ENCODE data around the gene CNTNAP5. TPM values are rescaled to one million over a fixed set of nuclear protein-coding genes. Genes with fewer than 3 reads are reported as not detected.

CNTNAP5 gene
- total RNA-seq, 1 experiment from 2014 or later, result not detected

DNA sequence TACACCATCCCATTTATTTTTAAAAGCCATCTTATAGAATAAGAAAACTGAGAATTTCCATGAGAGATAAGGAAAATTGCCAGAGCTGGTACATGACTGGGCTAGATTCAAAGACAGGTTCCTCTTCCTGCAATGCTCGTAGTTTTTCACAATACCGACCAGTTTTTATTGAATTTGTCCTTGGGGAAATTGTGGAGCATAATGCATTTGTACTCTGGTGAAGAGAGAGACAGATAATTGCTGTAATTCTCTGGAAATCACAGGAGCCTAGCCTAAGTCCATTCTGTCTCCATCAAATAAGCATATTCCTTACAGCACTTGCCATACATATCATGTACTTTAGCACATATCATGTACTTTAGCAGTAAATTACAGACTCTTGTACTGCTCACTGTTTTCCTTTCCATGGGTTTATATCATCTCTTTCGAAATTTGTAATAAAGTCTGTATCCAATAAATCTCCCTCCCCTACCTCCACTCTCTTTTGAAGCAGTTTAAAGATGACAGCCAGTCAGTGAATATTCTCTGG lies 355.2 kb downstream of the CNTNAP5 start:
- H3K36me3 ChIP-seq (ENCODE audit: insufficient read depth, low read length, poor library complexity, severe bottlenecking), result no peaks in the 10 kb centered on the region
- DNase-seq (ENCODE audit: low spot score), result no peak
- TF ChIP-seq EZH2 (IDR thresholded peaks at IDR 0.05; ENCODE audit: borderline replicate concordance, low read depth, low read length, poor library complexity, severe bottlenecking), result no peak
- TF ChIP-seq, protein P1, sequence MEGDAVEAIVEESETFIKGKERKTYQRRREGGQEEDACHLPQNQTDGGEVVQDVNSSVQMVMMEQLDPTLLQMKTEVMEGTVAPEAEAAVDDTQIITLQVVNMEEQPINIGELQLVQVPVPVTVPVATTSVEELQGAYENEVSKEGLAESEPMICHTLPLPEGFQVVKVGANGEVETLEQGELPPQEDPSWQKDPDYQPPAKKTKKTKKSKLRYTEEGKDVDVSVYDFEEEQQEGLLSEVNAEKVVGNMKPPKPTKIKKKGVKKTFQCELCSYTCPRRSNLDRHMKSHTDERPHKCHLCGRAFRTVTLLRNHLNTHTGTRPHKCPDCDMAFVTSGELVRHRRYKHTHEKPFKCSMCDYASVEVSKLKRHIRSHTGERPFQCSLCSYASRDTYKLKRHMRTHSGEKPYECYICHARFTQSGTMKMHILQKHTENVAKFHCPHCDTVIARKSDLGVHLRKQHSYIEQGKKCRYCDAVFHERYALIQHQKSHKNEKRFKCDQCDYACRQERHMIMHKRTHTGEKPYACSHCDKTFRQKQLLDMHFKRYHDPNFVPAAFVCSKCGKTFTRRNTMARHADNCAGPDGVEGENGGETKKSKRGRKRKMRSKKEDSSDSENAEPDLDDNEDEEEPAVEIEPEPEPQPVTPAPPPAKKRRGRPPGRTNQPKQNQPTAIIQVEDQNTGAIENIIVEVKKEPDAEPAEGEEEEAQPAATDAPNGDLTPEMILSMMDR (conservative IDR thresholded peaks at IDR 0.05; ENCODE audit: low read depth, low read length), result no peak
- H3K27ac ChIP-seq (ENCODE audit: low read depth, low read length, poor library complexity, severe bottlenecking), result no peak overlapping the region
- H3K4me3 ChIP-seq (ENCODE audit: low read depth, low read length, poor library complexity, severe bottlenecking), result no peak overlapping the region
- H3K9me3 ChIP-seq (ENCODE audit: low read depth, low read length, poor library complexity, severe bottlenecking), result no peaks in the 10 kb centered on the region
- ChIA-PET CTCF (no interaction called here), POLR2A (ENCODE audit: low non-redundant PET) (no interaction called here)
- peaks cover 3% of the 10 kb centered on the region for H3K27me3 ChIP-seq (replicated peaks; ENCODE audit: insufficient read depth, low read depth, low read length, poor library complexity)
- intact Hi-C loops (cut with micrococcal nuclease; ENCODE audit: unreplicated experiment), result no loop called here
- no TSS peak for BruUV-seq (replicated peaks)
- H3K4me1 ChIP-seq (ENCODE audit: insufficient read depth, low read length, poor library complexity, severe bottlenecking), result no peaks in the 10 kb centered on the region

DNA sequence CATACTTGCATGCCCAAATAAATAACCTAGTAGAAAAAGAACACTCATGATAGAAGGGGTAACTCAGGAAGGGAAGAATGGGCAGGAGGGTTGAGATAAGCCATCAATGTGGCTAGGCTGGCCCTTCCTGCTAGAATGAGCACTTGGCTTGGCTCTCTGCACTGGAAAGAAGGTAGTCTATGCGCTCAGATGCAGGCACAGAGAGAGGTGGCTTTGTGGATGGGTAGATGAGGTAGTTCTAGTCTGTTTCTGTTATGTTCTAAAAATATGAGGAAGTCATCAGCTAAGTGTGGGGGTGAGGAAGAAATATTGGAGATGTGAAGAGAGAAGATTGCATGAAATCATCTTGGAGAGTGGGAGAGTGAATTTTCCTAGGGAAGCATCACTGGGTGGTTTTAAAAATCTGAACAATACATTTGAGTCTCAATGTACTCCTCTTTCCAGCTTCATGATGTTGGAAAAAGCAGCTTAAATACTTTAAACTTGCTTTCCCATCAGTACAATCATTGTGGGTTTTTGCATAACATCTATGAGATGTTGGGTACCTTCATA lies 357.1 kb downstream of the CNTNAP5 start:
- no peak overlapping the region for H3K4me3 ChIP-seq (ENCODE audit: low read depth, low read length, poor library complexity, severe bottlenecking)
- peaks cover 3% of the 10 kb centered on the region for H3K27me3 ChIP-seq (replicated peaks; ENCODE audit: insufficient read depth, low read depth, low read length, poor library complexity)
- DNase-seq (ENCODE audit: low spot score), result no peak
- ChIA-PET CTCF (no interaction called here), POLR2A (ENCODE audit: low non-redundant PET) (no interaction called here)
- H3K36me3 ChIP-seq (ENCODE audit: insufficient read depth, low read length, poor library complexity, severe bottlenecking), result no peaks in the 10 kb centered on the region
- H3K27ac ChIP-seq (ENCODE audit: low read depth, low read length, poor library complexity, severe bottlenecking), result no peak overlapping the region
- no peaks in the 10 kb centered on the region for H3K9me3 ChIP-seq (ENCODE audit: low read depth, low read length, poor library complexity, severe bottlenecking)
- no TSS peak for BruUV-seq (replicated peaks)
- intact Hi-C loops (cut with micrococcal nuclease; ENCODE audit: unreplicated experiment), result no loop called here
- H3K4me1 ChIP-seq (ENCODE audit: insufficient read depth, low read length, poor library complexity, severe bottlenecking), result no peaks in the 10 kb centered on the region
- TF ChIP-seq EZH2 (IDR thresholded peaks at IDR 0.05; ENCODE audit: borderline replicate concordance, low read depth, low read length, poor library complexity, severe bottlenecking), result no peak
- TF ChIP-seq, protein P1 (conservative IDR thresholded peaks at IDR 0.05; ENCODE audit: low read depth, low read length), result no peak

DNA sequence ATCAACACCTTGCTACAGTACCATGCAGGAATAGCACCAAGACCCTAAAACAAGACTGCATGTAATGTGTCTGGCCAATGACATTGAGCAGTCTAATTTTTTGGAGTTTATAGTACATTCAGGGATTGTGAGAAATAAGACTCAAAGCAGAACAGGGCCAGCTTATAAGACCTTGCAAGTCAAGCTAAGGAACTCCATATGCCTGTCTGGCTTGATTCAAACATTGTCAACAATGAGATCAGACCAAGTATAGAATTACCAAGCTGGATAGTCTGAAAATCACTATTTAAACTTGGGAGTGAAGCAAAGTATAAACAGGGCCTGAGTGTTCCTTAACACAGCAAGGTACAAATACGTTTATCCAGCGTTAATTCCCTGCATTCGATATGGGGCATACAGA lies 370.9 kb downstream of the CNTNAP5 start:
- no peak for DNase-seq (ENCODE audit: low spot score)
- H3K36me3 ChIP-seq (ENCODE audit: insufficient read depth, low read length, poor library complexity, severe bottlenecking), result no peaks in the 10 kb centered on the region
- intact Hi-C loops (cut with micrococcal nuclease; ENCODE audit: unreplicated experiment), result no loop called here
- BruUV-seq (replicated peaks), result no TSS peak
- H3K4me1 ChIP-seq (ENCODE audit: insufficient read depth, low read length, poor library complexity, severe bottlenecking), result no peaks in the 10 kb centered on the region
- no peaks in the 10 kb centered on the region for H3K9me3 ChIP-seq (ENCODE audit: low read depth, low read length, poor library complexity, severe bottlenecking)
- no peaks in the 10 kb centered on the region for H3K27me3 ChIP-seq (replicated peaks; ENCODE audit: insufficient read depth, low read depth, low read length, poor library complexity)
- no peak overlapping the region for H3K4me3 ChIP-seq (ENCODE audit: low read depth, low read length, poor library complexity, severe bottlenecking)
- ChIA-PET POLR2A (ENCODE audit: low non-redundant PET) (no interaction called here), CTCF (no interaction called here)
- TF ChIP-seq, protein P1 (conservative IDR thresholded peaks at IDR 0.05; ENCODE audit: low read depth, low read length), result no peak
- TF ChIP-seq EZH2 (IDR thresholded peaks at IDR 0.05; ENCODE audit: borderline replicate concordance, low read depth, low read length, poor library complexity, severe bottlenecking), result no peak
- no peak overlapping the region for H3K27ac ChIP-seq (ENCODE audit: low read depth, low read length, poor library complexity, severe bottlenecking)
